HepG2 (cell line): ENCODE data around the gene PDZD11. TPM values are rescaled to one million over a fixed set of nuclear protein-coding genes. Genes with fewer than 3 reads are reported as not detected.

ENCODE experiments used
- ATAC-seq: fragments of 200-7000 bp; cut with Tn5 transposase; 3 replicates; pipeline ENCODE4 v1.9.1; 2020; ENCODE audit warnings: mild to moderate bottlenecking, moderate library complexity
- BruUV-seq: library from RNA; stranded (reverse); fragments of 400-500 nt; replicated peaks from 2 replicates; lab custom pipeline; 2021; lab: Mats Ljungman, UMichigan
- CTCF ChIA-PET: fragments of 300-600 bp; formaldehyde crosslinking; extraction: SDS; loops from one replicate; lab custom pipeline; 2021; ENCODE audit warnings: low total read pairs, inconsistent platforms, low intra/inter-chr PET ratio; lab: Yijun Ruan, JAX
- POLR2A ChIA-PET: fragments of 350-600 bp; sonication (Branson Sonifier 250); formaldehyde crosslinking; loops from one replicate; lab custom pipeline; 2020; ENCODE audit warnings: antibody characterized with exemption, inconsistent platforms; lab: Yijun Ruan, JAX
- DNase-seq: peaks from one replicate; pipeline ENCODE4 v3.0.0-alpha.2; 2015; ENCODE audit warnings: low spot score
- FAIRE-seq: peaks from 3 replicates; lab custom pipeline; 2011; peaks lifted over from hg19 to GRCh38; lab: Jason Lieb, UNC
- H2AFZ ChIP-seq: one replicate; pipeline ENCODE4 v1.6.1; 2011; ENCODE audit warnings: low read length, inconsistent platforms
- H3K27ac ChIP-seq: fragments of 300-600 bp; 3 replicates; pipeline ENCODE4 v1.8.0; 2011; ENCODE audit warnings: mixed run types, mild to moderate bottlenecking, mixed read lengths, low read length, inconsistent platforms; ENCODE audit not compliant: insufficient read depth; ENCODE audit errors: extremely low read length
- H3K27me3 ChIP-seq, 2 experiments: fragments of 200-600 bp in 1 of 2; 2 replicates in 1 of 2; 3 replicates in 1 of 2; pipeline versions ENCODE4 v1.6.0 to v1.8.0; 2011; ENCODE audit warnings: low read length in 2 of 2, mild to moderate bottlenecking in 2 of 2, moderate library complexity in 2 of 2, inconsistent platforms in 1 of 2; ENCODE audit not compliant: insufficient read depth in 2 of 2, control insufficient read depth in 1 of 2
- H3K36me3 ChIP-seq, 2 experiments: fragments of 200-600 bp in 1 of 2; replicated peaks in 1 of 2; 2 replicates in 1 of 2; 3 replicates in 1 of 2; pipeline versions ENCODE4 v1.5.1 to v1.8.0; 2011; ENCODE audit warnings: low read length in 2 of 2, inconsistent platforms in 1 of 2; ENCODE audit not compliant: insufficient read depth in 2 of 2, control insufficient read depth in 1 of 2
- H3K4me1 ChIP-seq: 2 replicates; pipeline ENCODE4 v1.5.1; 2012; ENCODE audit warnings: low read length, inconsistent platforms; ENCODE audit not compliant: insufficient read depth
- H3K4me2 ChIP-seq: 2 replicates; pipeline ENCODE4 v1.6.0; 2011; ENCODE audit warnings: low read depth, low read length, inconsistent platforms
- H3K4me3 ChIP-seq, 3 experiments: fragments of 200-600 bp in 1 of 3; sonication (generic), shearing (Covaris generic) in 1 of 3; replicated peaks in 1 of 3; 2 replicates each; pipeline ENCODE4 v1.5.1; 2011 to 2016; ENCODE audit warnings: low read length in 3 of 3, inconsistent platforms in 2 of 3, low read depth in 2 of 3, mild to moderate bottlenecking in 2 of 3, control low read depth in 1 of 3, mixed read lengths in 1 of 3; ENCODE audit not compliant: insufficient read depth in 1 of 3
- H3K79me2 ChIP-seq: one replicate; pipeline ENCODE4 v1.6.1; 2011; ENCODE audit warnings: low read length, inconsistent platforms; ENCODE audit not compliant: insufficient read depth
- H3K9ac ChIP-seq: 2 replicates; pipeline ENCODE4 v1.6.0; 2011; ENCODE audit warnings: mild to moderate bottlenecking, low read depth, low read length, inconsistent platforms; ENCODE audit not compliant: insufficient read depth
- H3K9me3 ChIP-seq: 2 replicates; pipeline ENCODE4 v1.5.1; 2012; ENCODE audit warnings: mild to moderate bottlenecking, low read length
- H4K20me1 ChIP-seq: 2 replicates; pipeline ENCODE4 v1.6.0; 2011; ENCODE audit warnings: inconsistent platforms, mild to moderate bottlenecking, low read length, moderate library complexity; ENCODE audit not compliant: insufficient read depth
- ELF3 ChIP-seq: IDR thresholded peaks from 2 replicates; pipeline ENCODE4 v1.6.1; 2016; ENCODE audit warnings: missing genetic modification reagents, missing compliant biosample characterization
- FOXA3 ChIP-seq: IDR thresholded peaks from 2 replicates; pipeline ENCODE4 v1.6.1; 2016; ENCODE audit warnings: missing genetic modification reagents, missing compliant biosample characterization
- HIVEP1 ChIP-seq: sonication (generic); formaldehyde crosslinking; IDR thresholded peaks from 2 replicates; pipeline ENCODE4 v1.4.0; 2020; ENCODE audit warnings: mild to moderate bottlenecking, missing genetic modification reagents
- HMG20B ChIP-seq: conservative IDR thresholded peaks from 2 replicates; pipeline ENCODE4 v1.6.1; 2016; ENCODE audit warnings: missing genetic modification reagents, missing compliant biosample characterization
- NFYC ChIP-seq: IDR thresholded peaks from 2 replicates; pipeline ENCODE4 v1.6.1; 2016; ENCODE audit warnings: missing genetic modification reagents, missing compliant biosample characterization
- TEAD2 ChIP-seq: sonication (generic); formaldehyde crosslinking; IDR thresholded peaks from 2 replicates; pipeline ENCODE4 v1.9.0; 2021; ENCODE audit warnings: missing genetic modification reagents
- ZNF33A ChIP-seq: sonication (generic); formaldehyde crosslinking; IDR thresholded peaks from 2 replicates; pipeline ENCODE4 v1.5.1; 2020; ENCODE audit warnings: missing genetic modification reagents, mild to moderate bottlenecking, moderate library complexity, borderline replicate concordance
- ZNF605 ChIP-seq: sonication (generic); formaldehyde crosslinking; IDR thresholded peaks from 2 replicates; pipeline ENCODE4 v1.8.0; 2022; ENCODE audit warnings: mild to moderate bottlenecking, missing genetic modification reagents
- WGBS: methylation state at CpG from one replicate; pipeline ENCODE4 v1.1.6; 2017; ENCODE audit warnings: low lambda C conversion rate; 5-methylcytosine and 5-hydroxymethylcytosine counted together
- in situ Hi-C: cut with HindIII; loops from 2 replicates; pipeline ENCODE4 v1.10.0; 2017; ENCODE audit warnings: low pct_unique_long_range_greater_than_20kb; ENCODE audit not compliant: extremely low pct_ligation_motif_present
- intact Hi-C: fragments of 100-400 bp; cut with micrococcal nuclease; formaldehyde crosslinking; loops from one replicate; pipeline ENCODE4 v1.10.0; 2022; ENCODE audit not compliant: unreplicated experiment
- polyA plus RNA-seq, 8 experiments: library from polyadenylated mRNA; depleted of rRNA in 3 of 8; stranded (reverse) in 7 of 8; unstranded in 1 of 8; fragments of >200 nt; fragmentation: Illumina TruSeq in 4 of 8; extraction: Trizol in 4 of 8; gene quantifications; 2 replicates each; pipeline versions ENCODE4 v1.2.1 to v1.2.3, GENCODE V29; 2011 to 2016; ENCODE audit warnings: low read depth in 4 of 8, missing spikeins in 1 of 8, mixed read lengths in 1 of 8; ENCODE audit not compliant: insufficient read depth in 1 of 8
- total RNA-seq, 5 experiments: library from RNA; depleted of rRNA; stranded (reverse); fragments of >200 nt; fragmentation: Illumina TruSeq; extraction: Trizol; gene quantifications; 2 replicates each; pipeline ENCODE4 v1.2.3, GENCODE V29; 2016; ENCODE audit warnings: low read depth in 1 of 5
- TF ChIP-seq, protein P1 (sequence below): sonication (generic); formaldehyde crosslinking; IDR thresholded peaks from 2 replicates; pipeline ENCODE4 v1.5.0; 2020; ENCODE audit warnings: missing genetic modification reagents, mild to moderate bottlenecking, borderline replicate concordance
- TF ChIP-seq, protein P2 (sequence below): sonication (generic); formaldehyde crosslinking; conservative IDR thresholded peaks from 2 replicates; pipeline ENCODE4 v1.4.0; 2020; ENCODE audit warnings: missing genetic modification reagents
- TF ChIP-seq, protein P3 (sequence below): sonication (generic); formaldehyde crosslinking; conservative IDR thresholded peaks from 2 replicates; pipeline ENCODE4 v1.8.0; 2022; ENCODE audit warnings: missing genetic modification reagents

The PDZD11 gene
- total and polyA plus RNA-seq, 2 of the 13 experiments (the other 11 are each of a cell fraction or from before 2014, with no cell fraction given) = 29.1 to 47.0 TPM

DNA sequence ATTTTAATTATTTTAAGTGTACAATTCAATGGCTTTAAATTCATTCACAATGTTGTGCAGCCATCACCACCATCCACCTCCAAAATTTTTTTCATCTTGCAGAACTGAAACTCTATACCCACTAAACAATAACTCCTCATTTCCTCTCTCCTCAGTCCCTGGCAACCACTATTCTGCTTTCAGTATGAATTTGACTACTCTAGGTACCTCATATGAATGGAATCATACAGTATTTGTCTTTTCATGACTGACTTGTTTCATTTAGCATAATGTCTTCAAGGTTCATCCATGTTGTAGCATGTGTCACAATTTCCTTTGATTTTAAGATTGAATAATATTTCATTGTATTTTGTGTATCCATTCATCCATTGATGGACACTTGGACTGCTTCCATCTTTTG, 47.0 kb upstream of the PDZD11 start:
- DNase-seq = no peak
- ATAC-seq = no peak
- H3K4me3 ChIP-seq = no peak overlapping the region
- no peaks in the 10 kb centered on the region for H3K9me3 ChIP-seq
- no peak overlapping the region for H3K27ac ChIP-seq
- CTCF ChIA-PET = no interaction called here
- H3K36me3 ChIP-seq = peaks cover 0 to 15% of the 10 kb centered on the region in 2 experiments; a peak in 1 of 5 replicates
- in situ Hi-C loops = no loop called here
- TF ChIP-seq ZNF605 (CRISPR knock-in tag) (no peak), HMG20B (no peak)
- TF ChIP-seq, all 625 proteins: peak for 0
- Histone ChIP-seq H4K20me1 (no peaks in the 10 kb centered on the region), H3K4me1 (no peaks in the 10 kb centered on the region), H2AFZ (no peak overlapping the region), H3K4me2 (no peak overlapping the region), H3K79me2 (no peaks in the 10 kb centered on the region), H3K9ac (no peak overlapping the region), H3K27me3 (no peaks in the 10 kb centered on the region)
- intact Hi-C loops = no loop called here
- POLR2A ChIA-PET = no interaction called here
- FAIRE-seq = no peak
- BruUV-seq = no TSS peak

DNA sequence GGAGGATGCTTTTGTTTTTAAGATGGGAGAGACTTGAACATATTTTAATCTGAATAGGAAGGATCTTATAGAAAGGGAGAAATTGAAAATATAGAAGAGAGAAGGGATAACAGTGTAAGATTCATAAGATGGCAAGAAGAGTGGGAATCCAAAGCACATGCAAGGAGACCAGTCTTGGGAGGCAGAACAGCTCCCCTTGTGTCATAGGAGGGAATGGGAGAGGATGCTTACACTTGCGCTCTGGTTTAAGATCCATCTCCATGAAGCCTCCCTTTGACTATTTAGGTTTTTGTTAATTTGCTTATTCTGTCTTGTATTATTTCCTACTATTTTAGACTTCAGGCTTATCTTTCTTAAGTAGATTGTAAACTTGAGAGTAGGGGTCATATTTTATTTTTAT, 42.9 kb upstream of the PDZD11 start:
- FAIRE-seq (no peak), DNase-seq (no peak), ATAC-seq (no peak)
- H2AFZ ChIP-seq = no peak overlapping the region
- BruUV-seq = no TSS peak
- no peaks in the 10 kb centered on the region for H3K9me3 ChIP-seq
- H3K4me1 ChIP-seq = no peaks in the 10 kb centered on the region
- peaks cover 0 to 9% of the 10 kb centered on the region in 2 experiments; a peak in 2 of 5 replicates for H3K36me3 ChIP-seq
- no peaks in the 10 kb centered on the region for H3K79me2 ChIP-seq
- H3K4me2 ChIP-seq = no peak overlapping the region
- no peaks in the 10 kb centered on the region for H4K20me1 ChIP-seq
- no peak overlapping the region for H3K9ac ChIP-seq
- POLR2A ChIA-PET = no interaction called here
- in situ Hi-C loops = no loop called here
- no peak overlapping the region for H3K27ac ChIP-seq
- 100% methylated on average over 1 of the region's 1 CpG for WGBS
- no peaks in the 10 kb centered on the region for H3K27me3 ChIP-seq
- CTCF ChIA-PET = no interaction called here
- H3K4me3 ChIP-seq = no peak overlapping the region
- intact Hi-C loops = no loop called here
- TF ChIP-seq TEAD2 (CRISPR knock-in tag) (no peak), HMG20B (no peak), FOXA3 (CRISPR knock-in tag) (no peak), ZNF33A (CRISPR knock-in tag) (no peak), NFYC (CRISPR knock-in tag) (no peak), ELF3 (no peak), HIVEP1 (CRISPR knock-in tag) (no peak)
- TF ChIP-seq, protein P1, sequence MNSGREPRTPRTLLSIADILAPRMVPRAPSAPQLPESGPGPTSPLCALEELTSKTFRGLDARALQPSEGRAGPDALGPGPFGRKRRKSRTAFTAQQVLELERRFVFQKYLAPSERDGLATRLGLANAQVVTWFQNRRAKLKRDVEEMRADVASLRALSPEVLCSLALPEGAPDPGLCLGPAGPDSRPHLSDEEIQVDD (CRISPR knock-in tag) = no peak
- TF ChIP-seq, protein P2, sequence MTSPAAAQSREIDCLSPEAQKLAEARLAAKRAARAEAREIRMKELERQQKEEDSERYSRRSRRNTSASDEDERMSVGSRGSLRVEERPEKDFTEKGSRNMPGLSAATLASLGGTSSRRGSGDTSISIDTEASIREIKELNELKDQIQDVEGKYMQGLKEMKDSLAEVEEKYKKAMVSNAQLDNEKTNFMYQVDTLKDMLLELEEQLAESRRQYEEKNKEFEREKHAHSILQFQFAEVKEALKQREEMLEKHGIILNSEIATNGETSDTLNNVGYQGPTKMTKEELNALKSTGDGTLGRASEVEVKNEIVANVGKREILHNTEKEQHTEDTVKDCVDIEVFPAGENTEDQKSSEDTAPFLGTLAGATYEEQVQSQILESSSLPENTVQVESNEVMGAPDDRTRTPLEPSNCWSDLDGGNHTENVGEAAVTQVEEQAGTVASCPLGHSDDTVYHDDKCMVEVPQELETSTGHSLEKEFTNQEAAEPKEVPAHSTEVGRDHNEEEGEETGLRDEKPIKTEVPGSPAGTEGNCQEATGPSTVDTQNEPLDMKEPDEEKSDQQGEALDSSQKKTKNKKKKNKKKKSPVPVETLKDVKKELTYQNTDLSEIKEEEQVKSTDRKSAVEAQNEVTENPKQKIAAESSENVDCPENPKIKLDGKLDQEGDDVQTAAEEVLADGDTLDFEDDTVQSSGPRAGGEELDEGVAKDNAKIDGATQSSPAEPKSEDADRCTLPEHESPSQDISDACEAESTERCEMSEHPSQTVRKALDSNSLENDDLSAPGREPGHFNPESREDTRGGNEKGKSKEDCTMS (CRISPR knock-in tag) = no peak
- TF ChIP-seq, protein P3, sequence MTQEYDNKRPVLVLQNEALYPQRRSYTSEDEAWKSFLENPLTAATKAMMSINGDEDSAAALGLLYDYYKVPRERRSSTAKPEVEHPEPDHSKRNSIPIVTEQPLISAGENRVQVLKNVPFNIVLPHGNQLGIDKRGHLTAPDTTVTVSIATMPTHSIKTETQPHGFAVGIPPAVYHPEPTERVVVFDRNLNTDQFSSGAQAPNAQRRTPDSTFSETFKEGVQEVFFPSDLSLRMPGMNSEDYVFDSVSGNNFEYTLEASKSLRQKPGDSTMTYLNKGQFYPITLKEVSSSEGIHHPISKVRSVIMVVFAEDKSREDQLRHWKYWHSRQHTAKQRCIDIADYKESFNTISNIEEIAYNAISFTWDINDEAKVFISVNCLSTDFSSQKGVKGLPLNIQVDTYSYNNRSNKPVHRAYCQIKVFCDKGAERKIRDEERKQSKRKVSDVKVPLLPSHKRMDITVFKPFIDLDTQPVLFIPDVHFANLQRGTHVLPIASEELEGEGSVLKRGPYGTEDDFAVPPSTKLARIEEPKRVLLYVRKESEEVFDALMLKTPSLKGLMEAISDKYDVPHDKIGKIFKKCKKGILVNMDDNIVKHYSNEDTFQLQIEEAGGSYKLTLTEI (CRISPR knock-in tag) = no peak
